A549 (cell line): Measurements from ENCODE around the gene OSTC.

Source experiments
- CTCF ChIP-seq: fragments of >200 bp; sonication (Bioruptor Twin); formaldehyde crosslinking; IDR thresholded peaks from 3 replicates; pipeline ENCODE4 v1.5.1; 2016
- ZSCAN20 ChIP-seq: fragments of 250-450 bp; sonication (Bioruptor Pico); IDR thresholded peaks from 2 replicates; pipeline ENCODE4 v1.8.0; 2022; ENCODE audit warnings: mild to moderate bottlenecking, moderate library complexity

- TF ChIP-seq CTCF (no peak), ZSCAN20 (CRISPR knock-in tag) (no peak)
Measured at GRCh38 chr4:108601106-108601505, 49.3 kb upstream of the OSTC start.
